Measurements from ENCODE around the gene ZNG1A. TPM values are rescaled to one million over a fixed set of nuclear protein-coding genes. Genes with fewer than 3 reads are reported as not detected.
A peak's percentile ranks its signal among the peaks of the same experiment; 100 is the strongest.
"Not testable (repeated sequence)": the region's sequence is repeated elsewhere in the genome, so short reads cannot be mapped to it uniquely, and the experiment has no call there.

Gene ZNG1A
- total RNA-seq, 1 donor from 2014 or later: 24.2 TPM

DNA sequence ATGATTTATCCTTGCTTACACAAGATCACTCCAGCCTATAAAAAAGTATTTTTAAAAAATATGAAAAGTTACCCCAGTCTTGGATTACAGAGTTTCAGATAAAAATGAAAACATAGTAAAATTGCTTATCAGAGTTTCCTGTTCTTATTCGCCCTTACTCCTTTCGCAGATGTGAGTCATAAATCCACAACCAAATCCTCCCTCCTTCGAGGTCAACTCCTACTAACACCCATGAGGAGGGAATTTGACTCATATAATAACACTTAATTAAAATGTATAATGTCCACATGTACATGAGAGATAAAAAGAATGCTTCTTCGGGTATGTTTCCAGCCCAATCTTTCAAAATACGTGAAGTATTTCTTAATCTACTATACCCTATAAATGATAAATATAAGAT lies 84.5 kb downstream of the ZNG1A start:
- not testable (repeated sequence) for ATAC-seq

DNA sequence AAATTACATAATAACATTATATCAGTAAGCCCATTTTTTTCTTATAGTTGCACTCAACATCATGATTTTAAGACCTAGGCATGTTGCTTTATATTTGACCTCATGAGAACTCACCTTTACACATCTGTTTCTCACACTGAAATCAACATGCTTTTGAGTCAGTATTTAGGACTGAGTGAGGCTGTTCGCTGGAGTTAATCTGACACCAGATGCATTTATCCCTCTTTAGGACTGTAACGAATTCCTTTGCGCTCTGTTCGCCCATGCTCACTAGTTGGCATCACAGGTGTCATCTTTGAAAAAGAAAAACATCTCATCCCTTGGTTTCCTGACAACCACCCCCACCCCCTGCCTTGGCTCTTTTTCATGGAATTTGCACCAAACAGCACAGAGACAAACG lies 84.9 kb downstream of the ZNG1A start:
- ATAC-seq: not testable (repeated sequence)

DNA sequence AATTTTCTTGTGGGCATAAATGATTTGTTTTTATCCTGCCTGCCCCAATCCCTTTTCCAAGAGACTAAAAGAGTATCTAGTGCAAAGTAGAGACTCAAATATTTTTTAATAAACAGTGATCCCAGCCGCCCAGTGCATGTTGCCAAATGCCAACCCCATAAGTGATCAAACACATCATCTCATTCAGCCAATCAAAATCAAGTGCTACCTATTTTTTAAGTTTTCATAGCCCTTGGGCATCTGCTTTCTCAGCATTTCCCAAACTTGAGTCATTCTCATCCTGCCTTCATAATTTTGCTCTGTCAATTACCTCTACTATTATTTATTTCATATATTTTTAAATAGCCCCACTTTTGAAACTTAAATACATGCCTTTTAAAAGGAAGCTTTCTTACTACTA lies 88.0 kb downstream of the ZNG1A start:
- not testable (repeated sequence) for ATAC-seq

DNA sequence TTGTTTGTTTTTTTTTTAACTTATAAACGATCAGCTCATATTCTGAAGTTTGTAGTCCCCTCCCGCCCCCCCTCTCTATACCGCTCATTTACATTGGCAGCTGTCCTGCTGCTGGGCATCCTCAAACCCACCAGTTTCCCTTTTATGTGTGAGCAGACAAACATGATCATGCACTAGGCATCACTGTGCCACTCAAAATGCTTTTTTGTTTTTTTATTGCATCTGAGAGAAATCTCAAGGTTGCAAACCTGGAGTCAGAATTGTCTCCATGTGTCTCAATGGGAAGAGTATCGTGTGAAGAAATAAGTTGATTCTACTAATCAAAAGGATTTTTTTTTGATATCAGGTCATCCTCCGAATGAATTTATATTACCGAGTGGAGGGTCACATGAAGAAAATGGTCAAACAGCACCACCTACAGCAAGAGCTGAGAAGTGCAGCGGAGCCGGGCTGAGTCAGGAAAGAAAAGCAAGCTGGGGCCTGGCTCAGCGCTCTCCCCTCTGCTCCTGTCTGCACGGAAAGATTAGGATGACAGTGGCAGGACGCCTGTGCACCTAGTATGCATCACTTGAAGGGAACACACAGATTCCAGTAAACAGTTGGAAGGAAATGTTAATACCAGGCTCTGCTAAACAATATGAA lies 90.3 kb downstream of the ZNG1A start:
- ATAC-seq: peak; percentile 92

DNA sequence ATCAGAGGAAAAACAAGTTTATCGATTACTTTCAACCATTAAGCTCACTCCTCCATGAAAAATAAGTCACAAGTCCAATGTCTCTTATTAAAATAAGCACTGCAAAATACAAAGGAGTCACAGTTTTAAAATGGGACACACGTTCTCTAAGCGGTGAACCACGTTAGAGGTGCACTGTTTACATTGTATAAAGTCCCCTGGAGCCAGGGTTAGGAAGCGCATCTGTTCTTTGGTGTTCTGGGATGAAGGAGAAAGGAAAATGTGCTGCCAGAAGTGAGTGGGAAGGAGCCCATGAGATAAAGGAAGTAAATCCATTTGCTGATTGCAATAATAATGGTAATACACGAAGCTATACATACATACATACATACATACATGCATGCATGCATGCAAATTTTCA lies 91.0 kb downstream of the ZNG1A start:
- ATAC-seq: not testable (repeated sequence)

DNA sequence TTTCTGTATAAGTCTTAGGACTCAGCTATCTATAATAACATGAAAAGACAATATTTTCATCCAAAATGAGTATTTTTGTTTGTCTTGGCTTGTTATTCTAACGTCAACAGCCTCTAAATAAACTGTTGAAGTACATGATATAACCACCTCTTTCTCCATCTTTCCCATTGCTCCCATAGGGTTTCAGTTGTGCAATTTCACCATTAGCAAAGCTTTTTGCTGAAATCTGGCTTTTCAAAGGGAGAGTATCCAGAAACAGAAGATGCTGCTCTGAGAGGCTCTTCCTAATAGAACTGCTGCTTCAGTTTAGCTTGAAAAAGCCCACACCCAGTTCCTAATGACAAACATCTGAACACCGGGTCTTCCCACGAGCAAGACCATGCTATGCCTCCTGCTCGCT lies 91.8 kb downstream of the ZNG1A start:
- not testable (repeated sequence) for ATAC-seq

DNA sequence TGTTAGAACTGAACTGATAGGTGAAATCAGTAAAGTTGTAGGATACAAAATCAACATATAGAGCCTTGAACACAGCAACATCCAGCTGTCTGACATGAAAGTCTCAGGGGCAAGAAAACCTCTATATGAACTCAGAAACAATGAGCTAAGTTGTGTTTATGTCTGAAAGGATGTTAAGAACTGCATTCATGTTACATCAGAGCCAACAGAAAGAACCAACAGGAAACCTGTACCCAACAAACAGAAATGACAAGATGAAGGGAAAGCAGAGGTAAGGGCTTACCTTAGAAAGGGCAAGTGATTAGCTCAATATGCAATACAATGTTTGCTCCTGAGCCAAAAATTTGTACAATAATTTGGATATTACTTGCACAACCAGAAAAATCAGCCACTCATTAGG lies 92.2 kb downstream of the ZNG1A start:
- not testable (repeated sequence) for ATAC-seq

DNA sequence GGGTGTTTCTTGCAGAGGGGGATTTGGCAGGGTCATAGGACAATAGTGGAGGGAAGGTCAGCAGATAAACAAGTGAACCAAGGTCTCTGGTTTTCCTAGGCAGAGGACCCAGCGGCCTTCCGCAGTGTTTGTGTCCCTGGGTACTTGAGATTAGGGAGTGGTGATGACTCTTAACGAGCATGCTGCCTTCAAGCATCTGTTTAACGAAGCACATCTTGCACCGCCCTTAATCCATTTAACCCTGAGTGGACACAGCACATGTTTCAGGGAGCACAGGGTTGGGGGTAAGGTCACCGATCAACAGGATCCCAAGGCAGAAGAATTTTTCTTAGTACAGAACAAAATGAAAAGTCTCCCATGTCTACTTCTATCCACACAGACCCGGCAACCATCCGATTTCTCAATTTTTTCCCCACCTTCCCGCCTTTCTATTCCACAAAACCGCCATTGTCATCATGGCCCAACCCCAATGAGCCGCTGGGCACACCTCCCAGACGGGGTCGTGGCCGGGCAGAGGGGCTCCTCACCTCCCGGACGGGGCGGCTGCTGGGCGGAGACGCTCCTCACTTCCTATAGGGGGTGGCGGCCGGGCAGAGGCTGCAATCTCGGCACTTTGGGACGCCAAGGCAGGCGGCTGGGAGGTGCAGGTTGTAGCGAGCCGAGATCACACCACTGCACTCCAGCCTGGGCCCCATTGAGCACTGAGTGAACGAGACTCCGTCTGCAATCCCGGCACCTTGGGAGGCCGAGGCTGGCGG lies 95.7 kb downstream of the ZNG1A start:
- not testable (repeated sequence) for ATAC-seq

DNA sequence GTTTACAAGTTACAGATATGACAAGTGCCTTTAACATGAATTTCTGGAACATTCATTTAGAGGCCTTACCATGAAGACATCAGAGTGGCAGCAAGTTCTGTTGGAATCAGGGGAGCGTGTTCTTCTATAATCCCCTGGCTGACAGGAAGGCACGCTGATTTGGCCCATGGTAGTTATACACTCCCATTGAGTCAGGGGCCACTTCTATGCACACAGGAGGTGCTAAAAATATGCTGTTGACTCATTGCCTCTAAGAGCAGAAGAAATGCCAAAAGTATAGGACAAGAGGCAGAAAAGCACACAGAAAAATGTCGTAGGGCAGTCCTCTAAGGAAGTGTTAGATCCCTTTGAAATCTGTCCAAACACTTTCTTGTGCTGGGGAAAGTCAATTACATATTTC lies 100.5 kb downstream of the ZNG1A start:
- not testable (repeated sequence) for ATAC-seq

DNA sequence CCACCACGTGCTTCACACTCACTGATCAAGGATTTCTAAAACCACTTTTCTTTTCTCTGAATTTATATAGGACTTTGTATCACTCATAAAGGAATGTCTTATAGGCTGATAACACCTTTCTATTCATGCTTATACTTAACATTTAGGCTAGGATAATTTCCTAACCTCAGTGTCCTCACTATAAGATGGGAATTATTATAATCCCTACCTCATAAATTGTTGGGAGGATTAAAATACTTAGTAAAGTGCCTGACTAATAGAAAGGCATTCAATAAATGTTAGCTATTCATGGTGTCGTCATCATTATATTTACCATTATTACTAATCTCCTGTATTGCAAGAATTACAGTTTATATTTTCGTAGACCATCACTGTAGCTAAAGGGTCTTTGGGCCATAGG lies 102.5 kb downstream of the ZNG1A start:
- ATAC-seq: peak; percentile 31

DNA sequence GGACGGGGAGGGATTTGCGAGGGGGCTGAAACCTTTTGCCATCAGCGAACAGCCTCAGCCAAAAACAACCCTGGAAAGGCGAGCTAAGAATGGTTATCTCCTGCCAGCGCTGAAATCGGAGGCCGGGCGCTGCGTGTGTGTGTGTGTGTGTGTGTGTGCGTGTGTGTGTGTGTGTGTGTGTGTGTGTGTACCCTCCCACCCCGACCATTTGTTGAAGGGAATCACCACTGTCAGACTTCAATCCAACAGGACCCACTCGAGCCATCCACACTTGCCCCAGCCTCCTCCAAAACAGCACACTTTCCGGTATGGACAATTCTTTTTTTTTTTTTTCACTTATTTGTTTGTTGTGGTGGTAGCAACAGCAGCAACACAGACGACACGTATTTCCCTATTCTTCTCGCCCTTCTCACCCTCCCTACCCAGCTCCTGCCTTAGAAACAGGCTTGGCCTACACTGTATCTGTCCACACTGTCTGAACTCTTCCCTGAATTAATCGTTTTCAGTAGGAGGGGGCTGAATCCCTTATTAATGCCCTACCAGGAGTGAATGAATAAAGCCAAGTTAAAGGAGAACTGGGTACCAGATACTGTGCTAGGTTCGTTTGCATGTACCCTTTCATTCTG lies 104.8 kb downstream of the ZNG1A start:
- not testable (repeated sequence) for ATAC-seq

DNA sequence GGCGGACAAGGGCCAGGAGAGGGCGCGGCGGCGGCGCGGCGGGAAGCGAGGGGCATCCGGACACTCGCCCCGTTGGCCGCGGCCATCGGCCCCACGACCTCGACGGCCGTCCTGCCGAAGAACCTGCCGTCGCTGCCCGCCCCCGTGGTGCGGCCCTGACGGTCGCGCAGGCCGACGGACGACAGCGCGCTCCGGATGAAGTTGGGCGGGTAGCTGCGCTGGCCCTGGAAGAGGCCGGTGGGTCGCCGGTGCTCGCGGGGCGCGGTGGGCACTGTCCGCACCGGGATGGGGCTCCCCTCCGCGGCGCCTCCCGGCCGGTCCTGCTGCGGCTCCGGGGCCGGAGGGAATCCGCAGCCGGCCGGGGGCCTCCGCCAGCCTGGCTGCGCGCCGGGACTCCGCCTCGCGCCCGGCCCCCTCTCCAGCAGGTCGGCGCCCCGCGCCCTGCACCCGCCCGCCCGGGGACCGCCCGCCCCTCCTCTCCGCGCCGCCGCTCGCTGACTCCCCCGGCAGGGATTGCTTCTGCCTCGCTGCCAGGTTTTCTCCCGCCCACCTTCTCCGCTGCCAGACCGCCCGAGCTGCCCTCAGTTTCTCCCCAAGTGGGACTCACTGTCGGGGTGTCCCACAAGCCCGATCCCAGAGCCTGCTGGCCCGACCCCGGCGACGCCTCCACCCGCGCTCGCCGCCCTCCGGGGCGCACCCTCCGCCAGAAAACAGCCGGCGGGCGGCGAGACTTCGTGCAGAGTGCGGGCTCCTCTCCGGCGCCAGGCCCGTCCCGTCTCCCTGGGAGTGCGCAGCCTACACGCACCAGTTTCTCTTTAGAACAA lies 105.6 kb downstream of the ZNG1A start:
- peak; percentile 59 for ATAC-seq

Other genes starting within 250 kb of the ZNG1A start
- gene WASHC1, start 149.6 kb downstream of the ZNG1A start, total RNA-seq: 11.2 TPM
- gene FOXD4, start 60.6 kb downstream of the ZNG1A start, total RNA-seq: 0.28 TPM
- gene DOCK8, start 35.8 kb upstream of the ZNG1A start, total RNA-seq: 11.4 TPM